Measurements from ENCODE around the gene RBM33. TPM values are rescaled to one million over a fixed set of nuclear protein-coding genes. Genes with fewer than 3 reads are reported as not detected.
"Not testable (repeated sequence)": the region's sequence is repeated elsewhere in the genome, so short reads cannot be mapped to it uniquely, and the experiment has no call there.

The RBM33 gene
- total and polyA plus RNA-seq, 2 donors = 23.5 to 58.5 TPM

GRCh38 chr7:155688237-155688636 lies 43.8 kb downstream of the RBM33 start:
- 85% methylated on average over 2 of the region's 2 CpGs for WGBS
- not testable (repeated sequence) for H3K4me3 ChIP-seq (ENCODE audit: low read length in 2 of 2); H3K4me1 ChIP-seq (ENCODE audit: control insufficient read depth in 2 of 2, insufficient read depth in 2 of 2, low read length in 2 of 2); DNase-seq (ENCODE audit: low read depth in 6 of 9, low spot score in 9 of 9); H3K9me3 ChIP-seq (ENCODE audit: control insufficient read depth in 2 of 2, insufficient read depth in 1 of 2, low read length in 1 of 2); H3K27me3 ChIP-seq (ENCODE audit: control insufficient read depth in 2 of 2, insufficient read depth in 1 of 2, low read length in 1 of 2); H3K27ac ChIP-seq (ENCODE audit: low read depth in 1 of 2, low read length in 1 of 2)
- H3K36me3 ChIP-seq (ENCODE audit: control insufficient read depth in 2 of 2, insufficient read depth in 2 of 2, low read length in 1 of 2) = peaks cover 15 to 25% of the 10 kb centered on the region in 2 donors

- WGBS = 94% methylated on average over 3 of the region's 3 CpGs
- H3K36me3 ChIP-seq (ENCODE audit: control insufficient read depth in 2 of 2, insufficient read depth in 2 of 2, low read length in 1 of 2) = peaks cover 8 to 11% of the 10 kb centered on the region in 2 donors
- H3K4me3 ChIP-seq (ENCODE audit: low read length in 2 of 2); H3K4me1 ChIP-seq (ENCODE audit: control insufficient read depth in 2 of 2, insufficient read depth in 2 of 2, low read length in 2 of 2); H3K27ac ChIP-seq (ENCODE audit: low read depth in 1 of 2, low read length in 1 of 2); DNase-seq (ENCODE audit: low read depth in 6 of 9, low spot score in 9 of 9); H3K9me3 ChIP-seq (ENCODE audit: control insufficient read depth in 2 of 2, insufficient read depth in 1 of 2, low read length in 1 of 2); H3K27me3 ChIP-seq (ENCODE audit: control insufficient read depth in 2 of 2, insufficient read depth in 1 of 2, low read length in 1 of 2): not testable (repeated sequence)
Measured at GRCh38 chr7:155690655-155691054, 46.2 kb downstream of the RBM33 start.

- H3K4me3 ChIP-seq (ENCODE audit: low read length in 2 of 2) = no peak overlapping the region
- peak in 1 of 9 donors; percentile 6 for DNase-seq (ENCODE audit: low read depth in 6 of 9, low spot score in 9 of 9)
- H3K27ac ChIP-seq (ENCODE audit: low read depth in 1 of 2, low read length in 1 of 2) = no peak overlapping the region
- H3K36me3 ChIP-seq (ENCODE audit: control insufficient read depth in 2 of 2, insufficient read depth in 2 of 2, low read length in 1 of 2) = peaks cover 4 to 8% of the 10 kb centered on the region in 2 donors
- 89% methylated on average over 5 of the region's 5 CpGs for WGBS
- H3K9me3 ChIP-seq (ENCODE audit: control insufficient read depth in 2 of 2, insufficient read depth in 1 of 2, low read length in 1 of 2) = no peaks in the 10 kb centered on the region
- H3K27me3 ChIP-seq (ENCODE audit: control insufficient read depth in 2 of 2, insufficient read depth in 1 of 2, low read length in 1 of 2) = no peaks in the 10 kb centered on the region
- H3K4me1 ChIP-seq (ENCODE audit: control insufficient read depth in 2 of 2, insufficient read depth in 2 of 2, low read length in 2 of 2) = peaks cover 0 to 3% of the 10 kb centered on the region in 2 donors
Measured at GRCh38 chr7:155692317-155692716, 47.9 kb downstream of the RBM33 start.

- H3K4me3 ChIP-seq (ENCODE audit: low read length in 2 of 2) = no peak overlapping the region
- H3K36me3 ChIP-seq (ENCODE audit: control insufficient read depth in 2 of 2, insufficient read depth in 2 of 2, low read length in 1 of 2) = peaks cover 4 to 8% of the 10 kb centered on the region in 2 donors
- no peak overlapping the region for H3K27ac ChIP-seq (ENCODE audit: low read depth in 1 of 2, low read length in 1 of 2)
- no peak for DNase-seq (ENCODE audit: low read depth in 6 of 9, low spot score in 9 of 9)
- peaks cover 0 to 3% of the 10 kb centered on the region in 2 donors for H3K4me1 ChIP-seq (ENCODE audit: control insufficient read depth in 2 of 2, insufficient read depth in 2 of 2, low read length in 2 of 2)
- H3K9me3 ChIP-seq (ENCODE audit: control insufficient read depth in 2 of 2, insufficient read depth in 1 of 2, low read length in 1 of 2) = no peaks in the 10 kb centered on the region
- H3K27me3 ChIP-seq (ENCODE audit: control insufficient read depth in 2 of 2, insufficient read depth in 1 of 2, low read length in 1 of 2) = no peaks in the 10 kb centered on the region
- 98% methylated on average over 5 of the region's 5 CpGs for WGBS
Measured at GRCh38 chr7:155693826-155694225, 49.4 kb downstream of the RBM33 start.

GRCh38 chr7:155694851-155695250 lies 50.4 kb downstream of the RBM33 start:
- Histone ChIP-seq H3K4me1 (ENCODE audit: control insufficient read depth in 2 of 2, insufficient read depth in 2 of 2, low read length in 2 of 2) (peaks cover 0 to 3% of the 10 kb centered on the region in 2 donors), H3K36me3 (ENCODE audit: control insufficient read depth in 2 of 2, insufficient read depth in 2 of 2, low read length in 1 of 2) (peaks cover 8 to 10% of the 10 kb centered on the region in 2 donors), H3K27me3 (ENCODE audit: control insufficient read depth in 2 of 2, insufficient read depth in 1 of 2, low read length in 1 of 2) (no peaks in the 10 kb centered on the region), H3K4me3 (ENCODE audit: low read length in 2 of 2) (no peak overlapping the region), H3K27ac (ENCODE audit: low read depth in 1 of 2, low read length in 1 of 2) (no peak overlapping the region), H3K9me3 (ENCODE audit: control insufficient read depth in 2 of 2, insufficient read depth in 1 of 2, low read length in 1 of 2) (no peaks in the 10 kb centered on the region)
- no peak for DNase-seq (ENCODE audit: low read depth in 6 of 9, low spot score in 9 of 9)
- 94% methylated on average over 5 of the region's 5 CpGs for WGBS

- Histone ChIP-seq H3K27ac (ENCODE audit: low read depth in 1 of 2, low read length in 1 of 2) (no peak overlapping the region), H3K9me3 (ENCODE audit: control insufficient read depth in 2 of 2, insufficient read depth in 1 of 2, low read length in 1 of 2) (no peaks in the 10 kb centered on the region), H3K4me1 (ENCODE audit: control insufficient read depth in 2 of 2, insufficient read depth in 2 of 2, low read length in 2 of 2) (peaks cover 0 to 3% of the 10 kb centered on the region in 2 donors), H3K27me3 (ENCODE audit: control insufficient read depth in 2 of 2, insufficient read depth in 1 of 2, low read length in 1 of 2) (no peaks in the 10 kb centered on the region), H3K4me3 (ENCODE audit: low read length in 2 of 2) (no peak overlapping the region), H3K36me3 (ENCODE audit: control insufficient read depth in 2 of 2, insufficient read depth in 2 of 2, low read length in 1 of 2) (peaks cover 21 to 26% of the 10 kb centered on the region in 2 donors)
- 90% methylated on average over 5 of the region's 5 CpGs for WGBS
- no peak for DNase-seq (ENCODE audit: low read depth in 6 of 9, low spot score in 9 of 9)
Measured at GRCh38 chr7:155696747-155697146, 52.3 kb downstream of the RBM33 start.

- WGBS = 51% methylated on average over 1 of the region's 1 CpG
- Histone ChIP-seq H3K27me3 (ENCODE audit: control insufficient read depth in 2 of 2, insufficient read depth in 1 of 2, low read length in 1 of 2) (no peaks in the 10 kb centered on the region), H3K4me3 (ENCODE audit: low read length in 2 of 2) (no peak overlapping the region), H3K27ac (ENCODE audit: low read depth in 1 of 2, low read length in 1 of 2) (no peak overlapping the region), H3K36me3 (ENCODE audit: control insufficient read depth in 2 of 2, insufficient read depth in 2 of 2, low read length in 1 of 2) (peaks cover 29 to 37% of the 10 kb centered on the region in 2 donors), H3K4me1 (ENCODE audit: control insufficient read depth in 2 of 2, insufficient read depth in 2 of 2, low read length in 2 of 2) (no peaks in the 10 kb centered on the region), H3K9me3 (ENCODE audit: control insufficient read depth in 2 of 2, insufficient read depth in 1 of 2, low read length in 1 of 2) (no peaks in the 10 kb centered on the region)
- DNase-seq (ENCODE audit: low read depth in 6 of 9, low spot score in 9 of 9) = no peak
Measured at GRCh38 chr7:155698633-155699032, 54.2 kb downstream of the RBM33 start.

- no peaks in the 10 kb centered on the region for H3K4me1 ChIP-seq (ENCODE audit: control insufficient read depth in 2 of 2, insufficient read depth in 2 of 2, low read length in 2 of 2)
- no peak overlapping the region for H3K27ac ChIP-seq (ENCODE audit: low read depth in 1 of 2, low read length in 1 of 2)
- H3K9me3 ChIP-seq (ENCODE audit: control insufficient read depth in 2 of 2, insufficient read depth in 1 of 2, low read length in 1 of 2) = no peaks in the 10 kb centered on the region
- no peaks in the 10 kb centered on the region for H3K27me3 ChIP-seq (ENCODE audit: control insufficient read depth in 2 of 2, insufficient read depth in 1 of 2, low read length in 1 of 2)
- no peak overlapping the region for H3K4me3 ChIP-seq (ENCODE audit: low read length in 2 of 2)
- 97% methylated on average over 7 of the region's 7 CpGs for WGBS
- DNase-seq (ENCODE audit: low read depth in 6 of 9, low spot score in 9 of 9) = no peak
- H3K36me3 ChIP-seq (ENCODE audit: control insufficient read depth in 2 of 2, insufficient read depth in 2 of 2, low read length in 1 of 2) = peaks cover 29 to 42% of the 10 kb centered on the region in 2 donors
Measured at GRCh38 chr7:155699180-155699579, 54.7 kb downstream of the RBM33 start.

GRCh38 chr7:155700847-155701246 lies 56.4 kb downstream of the RBM33 start:
- Histone ChIP-seq H3K4me3 (ENCODE audit: low read length in 2 of 2) (no peak overlapping the region), H3K4me1 (ENCODE audit: control insufficient read depth in 2 of 2, insufficient read depth in 2 of 2, low read length in 2 of 2) (no peaks in the 10 kb centered on the region), H3K27me3 (ENCODE audit: control insufficient read depth in 2 of 2, insufficient read depth in 1 of 2, low read length in 1 of 2) (no peaks in the 10 kb centered on the region), H3K36me3 (ENCODE audit: control insufficient read depth in 2 of 2, insufficient read depth in 2 of 2, low read length in 1 of 2) (peaks cover 34 to 52% of the 10 kb centered on the region in 2 donors), H3K27ac (ENCODE audit: low read depth in 1 of 2, low read length in 1 of 2) (no peak overlapping the region), H3K9me3 (ENCODE audit: control insufficient read depth in 2 of 2, insufficient read depth in 1 of 2, low read length in 1 of 2) (no peaks in the 10 kb centered on the region)
- DNase-seq (ENCODE audit: low read depth in 6 of 9, low spot score in 9 of 9) = no peak
- 97% methylated on average over 6 of the region's 6 CpGs for WGBS
